T-helper 2 cell treated with Interferon-gamma antibody and Interleukin-4, amounts not matched to agents 5 μg/mL and 100 μg/mL, for 36 hours (primary cell): ENCODE data around the gene CGA.
A peak's percentile ranks its signal among the peaks of the same experiment; 100 is the strongest.

Source experiments
- DNase-seq: peaks from one replicate; pipeline ENCODE4 v3.0.0; 2021; ENCODE audit warnings: low spot score
- H3K27ac Mint-ChIP-seq: one replicate; pipeline ENCODE4 v1.8.0; 2021; ENCODE audit warnings: mild to moderate bottlenecking, mixed read lengths
- H3K27me3 Mint-ChIP-seq: one replicate; pipeline ENCODE4 v1.8.0; 2021; ENCODE audit warnings: low read depth, mixed read lengths
- H3K36me3 Mint-ChIP-seq: one replicate; pipeline ENCODE4 v1.8.0; 2021; ENCODE audit warnings: low read depth, mixed read lengths
- H3K4me1 Mint-ChIP-seq: one replicate; pipeline ENCODE4 v1.8.0; 2021; ENCODE audit warnings: low read depth, mixed read lengths
- H3K4me3 Mint-ChIP-seq: one replicate; pipeline ENCODE4 v1.8.0; 2022; ENCODE audit warnings: mild to moderate bottlenecking, moderate library complexity, mixed read lengths
- H3K9me3 Mint-ChIP-seq: one replicate; pipeline ENCODE4 v1.8.0; 2021; ENCODE audit warnings: mixed read lengths

The CGA gene

GRCh38 chr6:87070741-87071140, 24.2 kb downstream of the CGA start:
- Mint-ChIP-seq H3K4me1 (peaks cover 3% of the 10 kb centered on the region), H3K4me3 (no peak overlapping the region)

GRCh38 chr6:87068795-87069194, 26.1 kb downstream of the CGA start:
- H3K4me1 Mint-ChIP-seq = peaks cover 3% of the 10 kb centered on the region
- no peak overlapping the region for H3K27ac Mint-ChIP-seq

More at GRCh38 chr6:87070741-87071140, 24.2 kb downstream of the CGA start:
- Mint-ChIP-seq H3K9me3 (no peaks in the 10 kb centered on the region), H3K36me3 (no peaks in the 10 kb centered on the region), H3K27ac (no peak overlapping the region), H3K27me3 (peaks cover 27% of the 10 kb centered on the region)
- DNase-seq = no peak

GRCh38 chr6:87066449-87067333, 28.2 kb downstream of the CGA start:
- H3K36me3 Mint-ChIP-seq = no peaks in the 10 kb centered on the region
- H3K4me1 Mint-ChIP-seq = peaks cover 3% of the 10 kb centered on the region
- H3K27ac Mint-ChIP-seq = no peak overlapping the region
- peaks cover 34% of the 10 kb centered on the region for H3K27me3 Mint-ChIP-seq
- DNase-seq = peak; percentile 6
- H3K9me3 Mint-ChIP-seq = no peaks in the 10 kb centered on the region
- peak overlapping the region; percentile 26 for H3K4me3 Mint-ChIP-seq

More at GRCh38 chr6:87068795-87069194, 26.1 kb downstream of the CGA start:
- no peak for DNase-seq
- H3K4me3 Mint-ChIP-seq = no peak overlapping the region
- no peaks in the 10 kb centered on the region for H3K9me3 Mint-ChIP-seq
- peaks cover 32% of the 10 kb centered on the region for H3K27me3 Mint-ChIP-seq
- H3K36me3 Mint-ChIP-seq = no peaks in the 10 kb centered on the region

GRCh38 chr6:87065117-87065516, 29.8 kb downstream of the CGA start:
- DNase-seq = no peak
- H3K27ac Mint-ChIP-seq = no peak overlapping the region
- no peak overlapping the region for H3K4me3 Mint-ChIP-seq
- no peaks in the 10 kb centered on the region for H3K9me3 Mint-ChIP-seq
- H3K36me3 Mint-ChIP-seq = no peaks in the 10 kb centered on the region
- H3K27me3 Mint-ChIP-seq = peaks cover 31% of the 10 kb centered on the region
- peaks cover 3% of the 10 kb centered on the region for H3K4me1 Mint-ChIP-seq

- Mint-ChIP-seq H3K9me3 (no peaks in the 10 kb centered on the region), H3K4me3 (no peak overlapping the region), H3K36me3 (no peaks in the 10 kb centered on the region), H3K27ac (no peak overlapping the region), H3K4me1 (no peaks in the 10 kb centered on the region), H3K27me3 (peaks cover 18% of the 10 kb centered on the region)
- no peak for DNase-seq
Observed at GRCh38 chr6:87059943-87060342, 35.0 kb downstream of the CGA start.

- H3K27ac Mint-ChIP-seq = no peak overlapping the region
- H3K36me3 Mint-ChIP-seq = no peaks in the 10 kb centered on the region
- no peak for DNase-seq
- no peaks in the 10 kb centered on the region for H3K9me3 Mint-ChIP-seq
- H3K4me3 Mint-ChIP-seq = no peak overlapping the region
- no peaks in the 10 kb centered on the region for H3K4me1 Mint-ChIP-seq
- peaks cover 17% of the 10 kb centered on the region for H3K27me3 Mint-ChIP-seq
Observed at GRCh38 chr6:87054143-87054833, 40.6 kb downstream of the CGA start.

GRCh38 chr6:87053312-87053711, 41.6 kb downstream of the CGA start:
- H3K27ac Mint-ChIP-seq = no peak overlapping the region
- H3K4me1 Mint-ChIP-seq = no peaks in the 10 kb centered on the region
- H3K9me3 Mint-ChIP-seq = no peaks in the 10 kb centered on the region
- no peak overlapping the region for H3K4me3 Mint-ChIP-seq
- no peaks in the 10 kb centered on the region for H3K36me3 Mint-ChIP-seq
- no peak for DNase-seq
- peaks cover 21% of the 10 kb centered on the region for H3K27me3 Mint-ChIP-seq

- no peak overlapping the region for H3K27ac Mint-ChIP-seq
- DNase-seq = no peak
- H3K4me1 Mint-ChIP-seq = no peaks in the 10 kb centered on the region
- H3K9me3 Mint-ChIP-seq = no peaks in the 10 kb centered on the region
- H3K36me3 Mint-ChIP-seq = no peaks in the 10 kb centered on the region
- no peak overlapping the region for H3K4me3 Mint-ChIP-seq
- peaks cover 12% of the 10 kb centered on the region for H3K27me3 Mint-ChIP-seq
Observed at GRCh38 chr6:87049779-87050178, 45.1 kb downstream of the CGA start.

GRCh38 chr6:87045521-87046075, 49.3 kb downstream of the CGA start:
- no peaks in the 10 kb centered on the region for H3K9me3 Mint-ChIP-seq
- no peaks in the 10 kb centered on the region for H3K36me3 Mint-ChIP-seq
- no peaks in the 10 kb centered on the region for H3K4me1 Mint-ChIP-seq
- H3K4me3 Mint-ChIP-seq = no peak overlapping the region
- DNase-seq = no peak
- H3K27ac Mint-ChIP-seq = no peak overlapping the region
- peaks cover 8% of the 10 kb centered on the region for H3K27me3 Mint-ChIP-seq

GRCh38 chr6:87040729-87041128, 54.2 kb downstream of the CGA start:
- no peak overlapping the region for H3K4me3 Mint-ChIP-seq
- no peaks in the 10 kb centered on the region for H3K27me3 Mint-ChIP-seq
- H3K36me3 Mint-ChIP-seq = no peaks in the 10 kb centered on the region
- DNase-seq = no peak
- no peak overlapping the region for H3K27ac Mint-ChIP-seq
- H3K4me1 Mint-ChIP-seq = no peaks in the 10 kb centered on the region
- H3K9me3 Mint-ChIP-seq = no peaks in the 10 kb centered on the region
